Caki2 (cell line): Measurements from ENCODE around the gene EIF1. TPM values are rescaled to one million over a fixed set of nuclear protein-coding genes. Genes with fewer than 3 reads are reported as not detected.
"Not testable (repeated sequence)": the region's sequence is repeated elsewhere in the genome, so short reads cannot be mapped to it uniquely, and the experiment has no call there.

ENCODE experiments used
- DNase-seq: peaks from one replicate; pipeline ENCODE4 v3.0.0-alpha.2; 2015; ENCODE audit warnings: low read depth
- in situ Hi-C: cut with HindIII; loops from 2 replicates; pipeline ENCODE4 v1.10.0; 2016; ENCODE audit warnings: low sequenced_read_pairs, low pct_unique_long_range_greater_than_20kb, mixed read lengths
- total RNA-seq: library from RNA; depleted of rRNA; stranded (reverse); fragments of >200 nt; shearing (Covaris generic); gene quantifications from 2 replicates; pipeline ENCODE4 v1.2.3, GENCODE V29; 2014; ENCODE audit warnings: low replicate concordance

Gene EIF1
- total RNA-seq, 1 experiment from 2014 or later: 50.9 TPM

DNA sequence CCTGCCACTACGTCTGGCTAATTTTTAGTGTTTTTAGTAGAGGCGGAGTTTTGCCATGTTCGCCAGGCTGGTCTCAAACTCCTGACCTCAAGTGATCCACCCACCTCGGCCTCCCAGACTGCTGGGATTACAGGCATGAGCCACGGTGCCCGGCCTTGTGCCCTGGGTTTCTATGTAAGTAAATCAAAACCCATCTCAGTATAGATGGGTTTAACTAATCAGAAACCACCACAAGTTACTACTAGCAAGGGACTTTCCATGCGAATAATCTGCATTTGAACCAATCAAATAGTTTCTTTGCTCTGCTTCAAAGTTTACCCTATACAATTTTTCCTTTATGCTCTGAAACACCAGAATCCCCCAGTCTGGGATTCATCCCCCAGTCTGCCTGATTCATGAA is 16.5 kb upstream of the EIF1 start:
- no peak for DNase-seq
- in situ Hi-C loops: no loop called here

DNA sequence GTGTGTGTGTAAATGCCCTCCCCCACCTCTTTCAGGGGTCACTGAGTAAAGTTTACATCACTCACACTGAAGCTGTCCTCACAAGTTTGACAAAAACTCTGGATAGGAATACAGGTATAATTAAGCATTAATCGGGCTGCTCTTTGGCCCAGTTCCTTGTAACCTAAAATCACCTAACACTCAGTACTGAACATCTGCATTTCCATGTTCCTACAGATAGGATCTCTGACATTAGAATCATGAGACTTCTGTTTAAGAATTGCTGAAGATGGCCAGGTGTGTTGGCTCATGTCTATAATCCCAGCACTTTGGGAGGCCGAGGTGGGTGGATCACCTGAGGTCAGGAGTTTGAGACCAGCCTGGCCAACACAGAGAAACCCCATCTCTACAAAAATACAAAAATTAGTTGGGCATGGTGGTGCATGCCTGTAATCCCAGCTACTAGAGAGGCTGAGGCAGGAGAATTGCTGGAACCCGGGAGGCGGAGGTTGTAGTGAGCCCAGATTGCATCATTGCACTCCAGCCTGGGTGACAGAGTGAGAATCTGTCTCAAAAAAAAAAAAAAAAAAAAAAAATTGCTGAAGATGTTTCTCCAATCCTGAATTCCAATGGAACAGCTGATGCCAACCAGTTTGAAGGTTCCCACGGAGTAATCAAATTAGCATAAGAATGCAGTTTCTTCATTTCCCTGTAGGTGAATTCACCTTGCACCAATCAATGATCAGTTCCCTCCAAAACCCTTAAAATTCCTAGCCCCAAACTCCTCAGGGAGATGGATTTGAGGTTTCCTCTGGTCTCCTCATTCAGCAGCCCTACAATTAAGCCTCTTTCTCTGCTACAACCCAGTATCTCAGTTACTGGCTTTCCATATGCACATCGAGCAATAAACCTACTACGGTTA is 13.3 kb upstream of the EIF1 start:
- in situ Hi-C loops: not testable (repeated sequence)

DNA sequence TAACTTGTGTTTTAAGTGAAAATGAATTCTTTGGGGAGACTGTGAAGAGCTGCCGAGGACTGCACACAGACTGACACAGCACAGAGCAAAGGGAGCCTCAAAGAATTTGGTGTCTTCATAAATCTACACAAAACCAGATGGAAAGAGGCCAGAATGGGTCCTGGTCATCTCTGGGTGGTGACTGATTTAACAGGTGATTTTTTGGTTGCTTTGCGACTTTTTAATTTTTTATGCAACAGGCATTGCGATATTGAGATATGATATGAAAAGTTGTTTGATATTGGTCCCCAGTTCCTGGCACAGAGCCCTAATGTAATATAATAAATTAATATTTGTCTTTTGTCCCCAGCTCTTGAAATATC is 12.6 kb upstream of the EIF1 start:
- in situ Hi-C loops: no loop called here
- no peak for DNase-seq

More for the DNA sequence above, 13.3 kb upstream of the EIF1 start:
- peak; percentile 66 for DNase-seq

DNA sequence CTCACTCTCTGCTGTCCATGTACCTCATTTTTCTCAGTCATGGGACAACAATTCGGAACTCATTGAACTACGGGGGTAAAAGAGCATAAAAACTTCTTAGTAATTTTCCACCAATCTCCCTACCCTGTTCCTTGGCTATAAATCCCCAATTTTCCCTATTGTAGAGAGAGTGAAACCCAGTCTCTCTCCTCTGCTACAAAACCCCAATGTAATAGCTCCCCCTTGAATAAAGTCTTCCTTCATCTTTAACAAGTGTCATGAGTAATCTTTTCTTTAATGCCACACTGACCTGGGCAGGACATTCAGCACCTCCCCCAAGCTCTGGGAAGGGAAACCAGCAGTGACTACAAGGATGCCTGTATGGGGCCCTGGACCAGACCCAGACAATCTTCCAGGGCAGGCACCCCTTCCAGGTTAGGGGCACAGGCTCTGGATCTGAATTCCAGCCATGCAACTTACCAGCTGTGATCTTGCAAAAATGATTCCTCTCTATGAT is 10.2 kb upstream of the EIF1 start:
- in situ Hi-C loops: no loop called here

DNA sequence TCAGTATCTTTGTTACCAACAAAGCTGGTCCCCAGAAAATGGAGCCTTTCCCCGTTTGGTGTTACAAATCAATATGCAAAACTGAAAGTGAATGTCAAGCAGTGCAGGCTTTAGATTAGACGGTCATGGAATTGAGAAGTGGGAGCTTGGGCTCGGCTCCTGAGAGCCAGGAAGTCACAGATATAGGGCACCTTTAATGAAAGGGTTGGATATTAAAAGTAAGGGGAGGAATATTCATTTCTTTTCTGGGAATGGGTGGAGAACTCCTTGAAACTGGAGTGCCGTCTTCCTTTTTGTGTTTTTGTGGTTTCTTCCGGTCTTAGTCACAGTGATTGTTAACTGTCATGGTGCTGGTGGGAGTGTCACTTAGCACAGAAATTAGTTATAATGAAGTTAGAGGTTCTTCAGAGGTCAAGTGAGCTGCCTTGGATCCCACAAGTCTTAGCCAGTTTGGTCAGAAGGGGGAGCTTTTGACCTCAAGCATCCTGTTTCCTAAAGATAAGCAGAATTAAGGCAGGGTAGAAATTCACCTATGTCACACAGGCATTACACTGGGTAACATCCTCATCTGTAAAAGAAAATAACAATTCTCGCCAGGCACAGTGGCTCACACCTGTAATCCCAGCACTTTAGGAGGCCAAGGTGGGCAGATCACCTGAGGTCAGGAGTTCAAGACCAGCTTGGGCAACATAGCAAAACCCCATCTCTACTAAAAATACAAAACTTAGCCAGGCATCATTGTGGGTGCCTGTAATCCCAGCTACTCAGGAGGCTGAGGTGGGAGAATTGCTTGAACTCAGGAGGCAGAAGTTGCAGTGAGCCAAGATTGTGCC is 9.6 kb upstream of the EIF1 start:
- in situ Hi-C loops: no loop called here

More for the DNA sequence above, 10.2 kb upstream of the EIF1 start:
- peak; percentile 94 for DNase-seq

DNA sequence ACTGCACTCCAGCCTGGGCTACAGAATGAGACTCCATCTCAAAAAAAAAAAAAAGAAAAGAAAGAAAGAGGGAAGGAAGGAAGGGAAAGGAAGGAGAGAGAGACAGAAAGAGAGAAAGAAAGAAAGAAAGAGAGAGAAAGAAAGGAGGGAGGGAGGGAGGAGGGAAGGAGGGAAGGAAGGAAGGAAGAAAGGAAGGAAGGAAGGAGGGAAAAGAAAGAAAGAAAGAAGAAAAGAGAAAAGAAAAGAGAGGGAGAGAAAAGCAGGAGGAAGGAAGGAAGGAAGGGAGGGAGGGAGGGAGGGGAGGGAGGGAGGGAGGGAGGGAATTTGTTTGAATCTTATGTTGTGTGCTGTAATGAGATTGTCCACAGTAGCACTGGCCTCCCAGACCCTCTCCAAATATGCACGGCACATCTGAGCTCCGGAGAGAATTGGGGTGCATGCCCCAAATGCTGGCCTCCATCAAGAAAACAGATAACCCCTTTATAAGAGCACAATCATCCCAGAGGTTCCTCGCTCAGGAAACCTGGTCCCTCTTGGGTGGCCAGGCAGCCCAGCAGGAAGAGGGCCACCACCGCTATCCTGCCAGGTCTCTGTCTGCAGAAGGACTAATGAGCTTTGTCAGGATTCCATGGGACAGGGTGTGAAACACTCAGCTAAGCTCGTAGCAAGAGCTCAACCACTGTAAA is 8.8 kb upstream of the EIF1 start:
- DNase-seq: no peak
- in situ Hi-C loops: no loop called here

More for the DNA sequence above, 9.6 kb upstream of the EIF1 start:
- peak; percentile 99 for DNase-seq

DNA sequence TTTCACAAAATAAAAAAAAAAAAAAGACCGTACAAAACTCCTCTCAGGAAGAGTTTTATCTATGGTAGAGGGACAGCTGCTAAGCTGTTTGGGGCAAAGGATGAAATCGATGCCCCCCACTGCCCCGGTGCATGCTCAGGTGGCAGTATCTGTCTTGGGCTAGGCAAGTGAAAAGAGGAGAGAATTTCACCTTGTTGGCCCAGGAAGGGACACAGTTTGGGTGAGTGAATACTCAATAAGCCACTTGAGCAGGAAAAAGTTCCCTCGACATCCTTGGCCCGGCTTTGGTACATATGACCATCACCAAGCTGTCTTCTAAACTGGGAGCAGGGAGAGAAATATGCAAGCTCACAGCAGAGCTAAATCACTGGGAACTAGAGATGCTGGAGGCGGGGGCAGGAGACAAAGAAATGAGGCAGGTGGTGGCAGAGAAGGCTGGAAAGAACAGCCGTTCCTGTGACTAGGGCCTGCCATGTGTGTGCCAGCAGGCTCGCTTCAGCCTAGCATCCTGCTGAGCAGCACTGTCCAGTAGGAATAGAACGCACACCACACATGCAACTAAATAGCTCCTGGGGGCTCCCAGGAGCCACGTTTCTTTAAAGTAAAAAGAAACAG is 8.2 kb upstream of the EIF1 start:
- no peak for DNase-seq
- in situ Hi-C loops: no loop called here

DNA sequence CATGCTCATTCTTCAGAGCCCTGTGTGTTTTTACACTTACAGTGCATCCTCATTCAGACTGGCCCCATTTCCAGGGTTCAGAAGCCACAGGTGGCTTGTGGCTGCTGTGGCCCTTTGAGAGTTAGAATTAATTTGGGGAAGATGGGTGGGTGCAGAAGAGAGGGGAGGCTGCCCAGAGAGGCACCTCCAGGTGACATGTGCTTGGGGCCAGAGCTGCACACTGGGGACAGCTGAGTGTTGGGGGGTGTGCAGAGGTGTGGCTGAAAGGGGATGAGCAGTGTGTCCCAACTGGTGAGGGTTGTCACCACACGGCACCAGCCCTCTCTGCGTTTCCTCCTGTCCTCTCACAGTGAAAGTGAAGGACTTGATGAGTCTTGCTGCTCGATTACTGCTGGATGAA is 6.9 kb upstream of the EIF1 start:
- DNase-seq: no peak
- in situ Hi-C loops: no loop called here

DNA sequence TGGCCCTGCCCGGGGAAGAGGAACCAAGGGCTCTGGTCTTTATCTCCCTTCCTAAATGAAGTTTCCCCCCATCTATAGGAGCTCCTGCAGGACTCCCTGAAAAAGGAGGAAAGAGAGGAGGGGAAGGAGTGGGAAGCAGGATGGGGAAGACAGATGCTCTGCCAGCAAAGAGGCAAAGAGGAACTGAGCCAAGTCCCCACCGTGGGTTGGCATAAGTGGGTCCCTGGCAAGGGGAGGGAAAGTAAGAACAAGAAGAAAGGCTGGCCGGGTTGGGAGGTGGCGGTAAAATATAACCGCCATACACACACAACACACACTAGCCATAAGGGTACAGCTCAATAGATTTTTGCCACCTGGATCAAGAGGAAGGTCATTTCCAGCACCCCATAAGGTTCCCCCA is 6.1 kb upstream of the EIF1 start:
- in situ Hi-C loops: no loop called here
- DNase-seq: no peak

DNA sequence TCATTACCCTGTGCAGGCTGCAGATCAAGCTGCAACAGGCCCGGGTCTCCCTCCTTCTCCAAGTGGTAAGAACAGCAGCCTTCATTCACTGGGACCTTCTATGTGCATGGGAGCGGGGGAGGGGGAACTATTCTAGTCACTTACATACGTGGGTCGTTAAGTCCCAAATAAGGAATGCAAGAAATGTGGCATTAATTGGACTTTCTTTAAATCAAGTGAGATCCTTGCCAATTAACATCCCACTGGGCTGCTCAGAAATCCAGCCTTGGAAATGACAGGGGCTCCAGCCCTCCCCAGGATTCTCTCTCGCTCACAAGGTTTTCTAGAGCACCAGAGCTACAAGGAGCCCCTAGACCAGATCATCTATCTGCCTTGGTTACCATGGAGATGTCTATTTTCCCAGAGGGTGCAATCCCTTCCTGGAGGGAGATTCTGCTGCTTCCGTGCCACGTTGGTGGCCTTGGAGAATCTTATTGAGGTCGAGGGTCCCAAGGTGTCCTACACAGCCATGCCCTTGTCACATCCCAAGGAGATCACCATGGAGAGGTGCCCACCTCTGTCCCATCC is 5.2 kb upstream of the EIF1 start:
- DNase-seq: no peak
- in situ Hi-C loops: no loop called here

DNA sequence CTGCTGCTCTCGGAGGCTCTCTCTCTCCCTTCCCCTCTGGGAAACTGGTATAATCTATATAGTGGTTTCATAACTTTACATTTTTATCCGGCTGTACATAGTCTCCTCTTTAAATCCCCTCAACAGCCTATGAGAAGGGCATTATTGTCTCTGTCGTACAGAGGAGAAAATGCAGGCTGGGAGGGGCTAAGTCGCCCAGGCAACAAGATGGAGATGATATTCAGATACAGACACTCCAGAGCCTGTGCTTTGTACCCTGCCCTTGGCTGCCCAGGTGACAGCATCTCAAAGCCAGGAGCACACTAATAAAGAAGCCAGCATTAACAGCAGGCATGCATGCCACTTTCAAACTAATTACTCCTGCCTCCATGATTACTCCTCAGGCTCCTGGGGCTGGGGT is 4.7 kb upstream of the EIF1 start:
- in situ Hi-C loops: no loop called here
- no peak for DNase-seq

DNA sequence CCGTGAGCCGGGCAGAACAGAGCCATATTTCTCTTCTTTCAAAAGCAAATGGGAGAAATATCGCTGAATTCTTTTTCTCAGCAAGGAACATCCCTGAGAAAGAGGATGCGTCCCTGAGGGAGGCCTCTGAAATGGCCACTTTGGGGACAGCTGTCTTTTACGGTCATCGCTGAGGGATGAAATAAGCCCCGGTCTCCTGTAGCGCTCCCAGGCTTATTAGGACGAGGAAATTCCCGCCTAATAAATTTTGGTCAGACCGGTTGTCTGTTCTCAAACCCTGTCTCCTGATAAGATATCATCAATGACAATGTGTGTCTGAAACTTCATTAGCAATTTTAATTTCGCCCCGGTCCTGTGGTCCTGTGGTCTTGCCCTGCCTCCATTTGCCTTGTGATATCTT is 2.9 kb upstream of the EIF1 start:
- DNase-seq, in situ Hi-C loops: not testable (repeated sequence)

DNA sequence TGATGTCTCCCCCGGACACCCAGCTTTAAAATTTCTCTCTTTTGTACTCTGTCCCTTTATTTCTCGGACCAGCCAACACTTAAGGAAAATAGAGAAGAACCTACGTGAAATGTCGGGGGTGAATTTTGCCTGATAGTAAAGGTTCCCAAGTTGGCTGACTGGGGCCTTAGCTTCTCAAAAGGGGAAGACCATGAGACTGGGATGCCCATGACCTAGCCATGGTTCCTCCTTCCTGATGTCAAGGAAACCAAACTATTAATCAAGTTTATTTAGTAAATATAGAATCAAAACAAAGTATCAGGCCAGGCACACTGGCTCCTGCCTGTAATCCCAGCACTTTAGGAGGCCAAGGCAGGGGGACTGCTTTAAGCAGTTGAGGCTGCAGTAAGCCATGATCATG is 2.4 kb upstream of the EIF1 start:
- no peak for DNase-seq
- in situ Hi-C loops: no loop called here

DNA sequence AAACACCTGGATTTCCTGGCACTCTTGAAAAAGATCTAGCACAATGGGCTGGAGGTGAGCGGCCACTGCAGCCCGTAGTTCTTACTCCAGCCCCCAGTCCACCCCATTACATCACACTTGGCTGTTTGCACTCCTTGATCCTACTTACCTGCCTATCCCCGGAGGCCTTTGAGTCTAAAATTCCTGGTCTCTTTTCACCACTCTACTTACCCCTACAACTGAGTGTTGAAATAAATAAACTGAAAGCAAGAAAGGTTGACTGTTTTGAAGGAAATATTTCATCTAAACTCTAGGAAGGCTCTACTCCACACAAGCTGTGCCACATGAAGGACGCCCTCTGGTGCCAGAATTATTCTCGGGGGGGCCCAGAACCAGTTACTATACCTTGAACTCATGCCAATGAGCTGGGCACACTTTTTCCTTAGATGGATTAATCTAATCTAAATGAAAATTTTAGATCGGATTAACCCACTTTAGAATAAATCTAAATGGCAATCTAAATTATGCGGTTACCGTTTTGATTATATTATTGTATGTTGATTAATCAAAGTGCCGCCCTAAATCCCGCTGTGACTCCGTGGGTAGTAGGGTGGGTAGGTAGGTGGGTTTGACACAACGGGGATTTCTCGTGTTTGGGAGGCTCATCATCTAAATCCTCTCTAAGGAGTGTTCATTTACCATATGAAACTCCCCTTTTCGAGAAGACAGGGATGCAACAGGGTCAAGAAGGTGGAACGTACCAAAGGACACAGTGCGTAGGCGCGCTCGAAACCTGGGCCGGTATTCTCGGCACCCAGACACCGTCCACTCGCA is 651 bp upstream of the EIF1 start:
- in situ Hi-C loops: no loop called here
- DNase-seq: peak; percentile 75

DNA sequence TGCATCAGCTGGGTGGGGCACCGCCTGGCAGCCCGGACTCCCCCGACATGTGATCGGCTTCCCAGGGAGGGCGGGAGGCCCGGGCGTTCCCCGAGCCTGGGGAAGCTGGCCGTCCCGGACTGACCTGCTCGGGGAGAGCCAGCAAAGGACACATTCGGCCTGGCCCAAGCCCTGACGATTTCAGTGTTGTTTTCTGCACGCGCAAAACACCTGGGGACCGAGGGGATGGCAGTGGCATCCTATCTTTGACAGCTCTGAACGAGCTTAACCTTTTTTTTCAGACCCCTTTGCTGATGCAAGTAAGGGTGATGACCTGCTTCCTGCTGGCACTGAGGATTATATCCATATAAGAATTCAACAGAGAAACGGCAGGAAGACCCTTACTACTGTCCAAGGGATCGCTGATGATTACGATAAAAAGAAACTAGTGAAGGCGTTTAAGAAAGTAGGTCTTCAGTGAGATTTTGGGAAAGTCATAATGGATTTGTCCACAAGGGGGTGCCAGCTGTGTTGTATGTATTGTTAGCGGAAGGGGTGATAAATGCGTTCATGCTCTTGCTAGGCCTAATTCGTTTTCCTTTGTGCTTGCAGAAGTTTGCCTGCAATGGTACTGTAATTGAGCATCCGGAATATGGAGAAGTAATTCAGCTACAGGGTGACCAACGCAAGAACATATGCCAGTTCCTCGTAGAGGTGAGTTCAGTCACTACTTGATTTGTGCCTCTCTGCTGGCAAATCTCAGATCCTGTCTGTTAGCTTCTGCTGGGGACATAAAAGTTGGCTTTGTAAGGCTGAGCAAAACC is 1.0 kb downstream of the EIF1 start:
- peak; percentile 80 for DNase-seq
- in situ Hi-C loops: no loop called here

DNA sequence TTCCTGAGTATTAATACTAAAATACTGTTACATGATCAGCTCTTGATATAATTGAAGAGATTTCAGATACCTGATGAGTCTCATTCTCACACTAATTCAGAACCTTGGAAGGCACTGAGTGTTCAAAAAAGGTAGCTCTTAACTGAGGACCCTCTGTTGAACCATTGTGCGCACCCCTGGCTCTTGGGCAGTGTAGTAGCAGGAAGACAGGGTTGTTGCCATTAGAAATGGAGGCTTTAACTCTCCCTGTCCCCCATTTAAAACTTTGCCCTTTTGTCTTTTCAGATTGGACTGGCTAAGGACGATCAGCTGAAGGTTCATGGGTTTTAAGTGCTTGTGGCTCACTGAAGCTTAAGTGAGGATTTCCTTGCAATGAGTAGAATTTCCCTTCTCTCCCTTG is 1.8 kb downstream of the EIF1 start:
- DNase-seq: no peak
- in situ Hi-C loops: no loop called here
